ENCODE measurements around the gene ERCC1.

The ERCC1 gene

DNA sequence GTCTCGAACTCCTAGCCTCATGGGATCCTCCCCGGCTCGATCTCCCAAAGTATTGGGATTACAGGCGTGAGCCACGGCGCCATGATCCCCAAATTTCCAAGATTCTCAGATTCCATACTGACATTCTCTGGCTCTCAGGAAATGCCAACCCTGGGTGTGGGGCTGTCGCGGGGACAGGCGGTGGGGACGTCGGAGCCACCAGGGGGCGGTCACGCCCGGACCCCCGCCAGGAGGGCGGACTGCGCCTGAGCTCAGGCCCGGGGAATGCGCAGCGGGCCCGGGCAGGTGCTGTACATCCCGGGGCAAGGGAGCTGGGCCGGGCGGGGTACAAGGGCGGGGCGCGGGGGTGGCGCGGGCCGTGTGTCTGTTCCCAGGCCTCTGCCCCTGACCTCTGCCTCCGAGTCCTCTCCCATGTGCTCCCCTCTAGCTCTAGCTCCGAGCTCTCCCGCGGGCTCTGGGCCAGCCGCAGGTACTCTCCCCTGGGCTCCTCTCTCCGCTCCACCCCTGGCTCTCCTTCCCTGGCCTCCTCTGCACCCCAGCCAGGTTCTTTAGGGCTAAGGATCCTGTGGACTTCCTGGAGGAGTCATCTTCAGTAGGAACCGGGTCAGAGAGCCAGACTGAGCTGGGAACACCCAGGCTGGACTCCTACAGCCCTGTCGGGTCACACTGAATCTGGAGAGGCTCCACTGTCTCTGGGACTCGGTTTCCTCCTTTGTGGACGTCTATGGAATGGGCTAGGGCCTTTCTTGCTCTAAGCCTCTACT, 21.2 kb downstream of the ERCC1 start:
- H3K27me3 ChIP-seq (ENCODE audit: control insufficient read depth, insufficient read depth, low read length), result no peaks in the 10 kb centered on the region

DNA sequence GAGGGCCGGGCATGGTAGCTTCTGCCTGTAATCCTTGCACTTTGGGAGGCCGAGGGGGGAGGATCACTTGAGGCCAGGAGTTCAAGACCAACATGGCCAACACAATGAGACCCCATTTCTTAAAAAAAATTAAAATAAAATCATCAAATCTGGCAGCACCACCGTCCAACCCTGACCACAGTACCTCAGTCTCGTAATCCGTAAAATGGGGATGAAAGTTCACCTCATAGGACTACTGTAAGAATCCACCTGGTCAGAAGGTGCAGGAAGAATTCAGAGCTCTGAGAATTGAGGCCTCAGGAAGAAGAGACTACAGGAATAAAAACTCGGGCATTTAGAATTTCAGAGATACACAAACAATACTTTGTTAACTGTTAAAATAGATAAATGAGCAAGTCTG, 21.9 kb downstream of the ERCC1 start:
- Histone ChIP-seq H3K4me2 (ENCODE audit: low read length) (no peak overlapping the region), H3K9ac (no peak overlapping the region), H3K9me3 (ENCODE audit: control insufficient read depth, low read length) (no peaks in the 10 kb centered on the region), H3K27ac (no peak overlapping the region), H3K4me1 (peaks cover 6% of the 10 kb centered on the region), H3K36me3 (ENCODE audit: control insufficient read depth, insufficient read depth, low read length) (no peaks in the 10 kb centered on the region), H2AFZ (no peak overlapping the region), H3K27me3 (ENCODE audit: control insufficient read depth, insufficient read depth, low read length) (no peaks in the 10 kb centered on the region), H3K4me3 (ENCODE audit: low read depth, low read length) (no peak overlapping the region), H3K79me2 (peaks cover 6% of the 10 kb centered on the region)
- TF ChIP-seq CTCF (IDR thresholded peaks at IDR 0.05), result no peak

More for the DNA sequence above, 21.2 kb downstream of the ERCC1 start:
- H3K4me2 ChIP-seq (ENCODE audit: low read length), result no peak overlapping the region
- H3K36me3 ChIP-seq (ENCODE audit: control insufficient read depth, insufficient read depth, low read length), result no peaks in the 10 kb centered on the region
- peaks cover 8% of the 10 kb centered on the region for H3K4me1 ChIP-seq
- H3K27ac ChIP-seq, result no peak overlapping the region
- H3K4me3 ChIP-seq (ENCODE audit: low read depth, low read length), result no peak overlapping the region
- TF ChIP-seq CTCF (IDR thresholded peaks at IDR 0.05), result peak; percentile 13
- H2AFZ ChIP-seq, result no peak overlapping the region
- no peak overlapping the region for H3K9ac ChIP-seq
- H3K79me2 ChIP-seq, result peaks cover 6% of the 10 kb centered on the region
- H3K9me3 ChIP-seq (ENCODE audit: control insufficient read depth, low read length), result no peaks in the 10 kb centered on the region

GRCh38 chr19:45400192-45400591, 23.5 kb downstream of the ERCC1 start:
- Histone ChIP-seq H3K79me2 (peaks cover 6% of the 10 kb centered on the region), H3K9me3 (ENCODE audit: control insufficient read depth, low read length) (no peaks in the 10 kb centered on the region), H2AFZ (no peak overlapping the region), H3K4me1 (peaks cover 6% of the 10 kb centered on the region), H3K9ac (no peak overlapping the region), H3K27ac (no peak overlapping the region), H3K4me3 (ENCODE audit: low read depth, low read length) (no peak overlapping the region), H3K27me3 (ENCODE audit: control insufficient read depth, insufficient read depth, low read length) (no peaks in the 10 kb centered on the region), H3K36me3 (ENCODE audit: control insufficient read depth, insufficient read depth, low read length) (no peaks in the 10 kb centered on the region), H3K4me2 (ENCODE audit: low read length) (no peak overlapping the region)
- TF ChIP-seq CTCF (IDR thresholded peaks at IDR 0.05), result no peak

- Histone ChIP-seq H3K79me2 (no peaks in the 10 kb centered on the region), H3K9ac (no peak overlapping the region), H3K9me3 (ENCODE audit: control insufficient read depth, low read length) (no peaks in the 10 kb centered on the region), H3K27me3 (ENCODE audit: control insufficient read depth, insufficient read depth, low read length) (no peaks in the 10 kb centered on the region), H3K4me1 (no peaks in the 10 kb centered on the region), H3K27ac (no peak overlapping the region), H2AFZ (no peak overlapping the region), H3K36me3 (ENCODE audit: control insufficient read depth, insufficient read depth, low read length) (no peaks in the 10 kb centered on the region), H3K4me3 (ENCODE audit: low read depth, low read length) (no peak overlapping the region), H3K4me2 (ENCODE audit: low read length) (no peak overlapping the region)
- no peak for TF ChIP-seq CTCF (IDR thresholded peaks at IDR 0.05)
Observed at GRCh38 chr19:45395821-45396617, 27.7 kb downstream of the ERCC1 start.
